DND-41 (cell line): ENCODE results near the gene NCMAP.

Experiments used
- ATAC-seq: fragments of 200-7000 bp; cut with Tn5 transposase; 3 replicates; pipeline ENCODE4 v1.9.1; 2021; ENCODE audit warnings: low read depth; ENCODE audit not compliant: insufficient read depth
- DNase-seq: peaks from one replicate; pipeline ENCODE4 v3.0.0-alpha.2; 2020
- H2AFZ ChIP-seq: 2 replicates; pipeline ENCODE4 v1.6.0; 2012; ENCODE audit warnings: low read depth, low read length
- H3K27ac ChIP-seq: 2 replicates; pipeline ENCODE4 v1.5.1; 2012; ENCODE audit warnings: low read length, inconsistent platforms
- H3K27me3 ChIP-seq: fragments of 200-600 bp; sonication (generic); 2 replicates; pipeline ENCODE4 v1.6.0; 2012; ENCODE audit warnings: low read length, mild to moderate bottlenecking, inconsistent platforms; ENCODE audit not compliant: insufficient read depth, poor library complexity
- H3K36me3 ChIP-seq: 2 replicates; pipeline ENCODE4 v1.5.1; 2012; ENCODE audit warnings: low read length, inconsistent platforms; ENCODE audit not compliant: insufficient read depth
- H3K4me1 ChIP-seq: 2 replicates; pipeline ENCODE4 v1.5.1; 2012; ENCODE audit warnings: mild to moderate bottlenecking, low read length; ENCODE audit not compliant: insufficient read depth
- H3K4me2 ChIP-seq: 2 replicates; pipeline ENCODE4 v1.6.0; 2012; ENCODE audit warnings: mild to moderate bottlenecking, moderate library complexity, low read length, inconsistent platforms; ENCODE audit not compliant: insufficient read depth
- H3K4me3 ChIP-seq, 2 experiments: fragments of 200-600 bp in 1 of 2; shearing (Covaris generic) in 1 of 2; 2 replicates each; pipeline ENCODE4 v1.5.1; 2012 to 2016; ENCODE audit warnings: inconsistent platforms in 2 of 2, low read length in 2 of 2, mild to moderate bottlenecking in 2 of 2, low read depth in 1 of 2, moderate library complexity in 1 of 2
- H3K79me2 ChIP-seq: 2 replicates; pipeline ENCODE4 v1.6.0; 2012; ENCODE audit warnings: low read length, inconsistent platforms; ENCODE audit not compliant: insufficient read depth
- H3K9ac ChIP-seq: 2 replicates; pipeline ENCODE4 v1.6.0; 2012; ENCODE audit warnings: low read depth, mild to moderate bottlenecking, inconsistent platforms, low read length, moderate library complexity
- H3K9me3 ChIP-seq: 2 replicates; pipeline ENCODE4 v1.5.1; 2012; ENCODE audit warnings: low read length, moderate library complexity, mild to moderate bottlenecking, inconsistent platforms; ENCODE audit not compliant: insufficient read depth, severe bottlenecking
- H4K20me1 ChIP-seq: 2 replicates; pipeline ENCODE4 v1.6.0; 2012; ENCODE audit warnings: low read length; ENCODE audit not compliant: insufficient read depth
- CTCF ChIP-seq: IDR thresholded peaks from 2 replicates; pipeline ENCODE4 v1.5.1; 2012; ENCODE audit warnings: borderline replicate concordance, low read length, moderate library complexity, mild to moderate bottlenecking; ENCODE audit not compliant: poor library complexity, severe bottlenecking; ENCODE audit errors: extremely low read depth
- EZH2 ChIP-seq: IDR thresholded peaks from 3 replicates; pipeline ENCODE4 v1.6.1; 2012; ENCODE audit warnings: borderline replicate concordance, low read depth, mild to moderate bottlenecking, moderate library complexity, low read length, inconsistent platforms; ENCODE audit not compliant: severe bottlenecking

The NCMAP gene

DNA sequence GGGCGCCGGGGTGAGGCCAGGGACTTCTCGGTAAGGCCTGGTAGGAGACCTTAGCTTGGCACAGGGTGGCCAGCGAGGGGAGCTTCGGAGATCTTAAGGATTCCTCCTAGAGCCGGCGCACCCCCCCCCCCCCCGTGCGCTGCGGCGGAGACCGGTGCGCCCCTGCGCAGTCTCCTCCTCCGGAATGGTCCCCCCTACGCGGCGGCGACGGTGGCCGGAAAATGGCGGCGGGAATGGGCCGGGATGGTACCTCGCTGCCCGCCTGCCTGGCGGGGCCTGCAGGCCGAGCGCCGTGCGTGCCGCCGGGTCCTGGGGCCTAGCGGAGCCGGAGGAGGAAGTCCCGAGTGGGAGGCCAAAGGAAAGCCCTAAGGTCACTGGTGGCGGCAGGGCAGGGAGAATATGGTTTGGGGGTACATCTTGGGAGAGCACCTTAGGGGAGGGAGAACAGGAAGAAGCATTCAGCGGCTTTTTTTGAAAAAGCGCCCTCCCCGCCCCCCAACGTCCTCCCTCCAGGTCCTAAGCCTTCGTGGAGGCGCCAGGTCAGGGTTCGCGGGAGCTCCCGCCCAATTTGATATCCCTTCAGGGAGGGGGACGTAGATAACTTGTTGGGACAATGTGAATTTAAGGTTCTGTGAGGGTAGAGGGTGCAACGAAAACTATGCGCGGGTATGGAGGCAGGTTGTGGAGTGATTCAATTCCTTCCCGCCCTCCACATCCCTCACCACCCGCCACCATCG lies 87.6 kb downstream of the NCMAP start:
- Histone ChIP-seq H2AFZ (peak overlapping the region; percentile 85), H3K4me3 (peak overlapping the region; percentile 87 to 97), H4K20me1 (peaks cover 42% of the 10 kb centered on the region), H3K9me3 (no peaks in the 10 kb centered on the region), H3K9ac (peak overlapping the region; percentile 97), H3K4me2 (peak overlapping the region; percentile 91), H3K4me1 (peaks cover 40% of the 10 kb centered on the region), H3K27me3 (no peaks in the 10 kb centered on the region), H3K36me3 (peaks cover 49% of the 10 kb centered on the region), H3K79me2 (peaks cover 64% of the 10 kb centered on the region), H3K27ac (peak overlapping the region; percentile 94)
- peak; percentile 44 for DNase-seq
- TF ChIP-seq EZH2 (no peak), CTCF (no peak)
- peak; percentile 45 for ATAC-seq

DNA sequence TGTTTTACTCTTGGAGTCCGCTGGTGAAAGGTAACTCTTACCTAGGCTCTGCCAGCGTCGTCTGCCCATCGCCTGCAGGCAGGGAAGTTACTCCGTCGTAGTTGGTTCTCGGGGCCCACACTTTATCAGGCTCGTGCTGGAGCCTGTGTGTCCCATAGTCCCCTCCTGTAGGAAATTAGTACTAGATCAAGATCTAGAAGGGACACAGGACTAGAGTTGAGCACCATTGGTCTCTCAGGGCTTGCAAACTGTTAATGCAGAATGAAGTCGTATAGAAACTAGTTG lies 88.2 kb downstream of the NCMAP start:
- no peak for ATAC-seq
- Histone ChIP-seq H4K20me1 (peaks cover 46% of the 10 kb centered on the region), H3K4me3 (peak overlapping the region; percentile 87 to 97), H3K79me2 (peaks cover 69% of the 10 kb centered on the region), H2AFZ (peak overlapping the region; percentile 85; the same call in 1 of the 2 replicates), H3K36me3 (peaks cover 54% of the 10 kb centered on the region), H3K9me3 (no peaks in the 10 kb centered on the region), H3K27ac (peak overlapping the region; percentile 94), H3K4me1 (peaks cover 40% of the 10 kb centered on the region), H3K4me2 (peak overlapping the region; percentile 91), H3K27me3 (no peaks in the 10 kb centered on the region), H3K9ac (peak overlapping the region; percentile 97)
- TF ChIP-seq EZH2 = no peak
- TF ChIP-seq CTCF = no peak
- no peak for DNase-seq

DNA sequence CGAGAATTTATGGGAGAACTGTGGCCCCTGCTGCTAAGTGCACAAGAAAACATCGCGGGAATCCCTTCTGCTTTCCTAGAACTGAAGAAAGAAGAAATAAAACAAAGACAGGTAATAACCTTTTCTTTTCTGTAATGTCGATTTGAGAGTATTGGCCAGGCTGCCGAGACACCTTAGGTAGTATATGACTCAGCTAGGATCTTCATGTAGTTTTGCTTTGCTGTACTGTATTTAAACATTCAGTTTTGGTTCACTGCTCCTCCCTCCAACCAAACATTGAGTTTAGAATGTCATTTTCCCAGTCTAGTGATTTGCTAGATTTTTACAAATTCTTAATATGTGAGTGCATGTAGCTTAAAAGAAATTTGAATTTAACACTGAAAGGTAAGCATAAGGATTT lies 93.0 kb downstream of the NCMAP start:
- no peak overlapping the region for H3K4me2 ChIP-seq
- peaks cover 83% of the 10 kb centered on the region for H3K79me2 ChIP-seq
- H3K27ac ChIP-seq = no peak overlapping the region
- DNase-seq (no peak), ATAC-seq (no peak)
- no peak overlapping the region for H3K9ac ChIP-seq
- no peaks in the 10 kb centered on the region for H3K9me3 ChIP-seq
- H4K20me1 ChIP-seq = peaks cover 57% of the 10 kb centered on the region
- H3K4me3 ChIP-seq = no peak overlapping the region
- no peak overlapping the region for H2AFZ ChIP-seq
- H3K36me3 ChIP-seq = peaks cover 93% of the 10 kb centered on the region
- H3K4me1 ChIP-seq = peaks cover 27% of the 10 kb centered on the region
- H3K27me3 ChIP-seq = no peaks in the 10 kb centered on the region
- TF ChIP-seq EZH2 = no peak
- TF ChIP-seq CTCF = no peak

- Histone ChIP-seq H3K4me1 (no peaks in the 10 kb centered on the region; the same call in 1 of the 2 replicates), H3K9ac (no peak overlapping the region), H3K79me2 (peaks cover 83% of the 10 kb centered on the region), H3K4me2 (no peak overlapping the region), H3K36me3 (peaks cover 97% of the 10 kb centered on the region), H2AFZ (no peak overlapping the region), H3K4me3 (no peak overlapping the region), H4K20me1 (peaks cover 39% of the 10 kb centered on the region), H3K9me3 (no peaks in the 10 kb centered on the region), H3K27me3 (no peaks in the 10 kb centered on the region), H3K27ac (no peak overlapping the region)
- no peak for DNase-seq
- no peak for ATAC-seq
- TF ChIP-seq EZH2 (no peak), CTCF (no peak)
Observed at GRCh38 chr1:24652382-24652781, 96.5 kb downstream of the NCMAP start.
